ENCODE results near the gene RGS2. TPM values are rescaled to one million over a fixed set of nuclear protein-coding genes. Genes with fewer than 3 reads are reported as not detected.

The RGS2 gene
- total and polyA plus RNA-seq, 9 of the 15 experiments (the other 6 are each of a cell fraction or from before 2014, with no cell fraction given): 2.5 to 5.4 (median 3.8) TPM

DNA sequence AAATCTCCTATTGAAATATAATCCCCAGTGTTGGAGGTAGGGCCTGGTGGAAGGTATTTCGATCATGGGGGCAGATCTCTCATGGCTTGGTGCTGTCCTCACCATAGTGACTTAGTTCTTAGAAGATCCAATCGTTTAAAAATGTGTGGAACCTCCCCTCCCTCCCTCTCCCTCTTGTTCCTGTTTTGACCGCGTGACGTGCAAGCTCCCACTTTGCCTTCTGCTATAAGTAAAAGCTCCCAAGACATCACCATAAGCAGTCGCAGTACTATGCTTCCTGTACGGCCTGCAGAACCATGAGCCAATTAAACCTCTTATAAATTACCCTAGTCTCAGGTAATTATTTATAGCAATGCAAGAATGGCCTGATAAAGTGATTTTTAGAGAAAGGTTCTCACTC lies 10.9 kb upstream of the RGS2 start:
- WGBS (ENCODE audit: insufficient coverage, low coverage, missing lambda C conversion rate): 1% methylated on average over 7 of the region's 7 CpGs
- Histone ChIP-seq H2AFZ (ENCODE audit: low read depth, low read length) (peak overlapping the region; percentile 16; the same call in 1 of the 2 replicates), H3K9ac (ENCODE audit: insufficient read depth in 1 of 2, low read depth in 2 of 2, low read length in 2 of 2) (no peak overlapping the region), H3K4me1 (replicated peaks in 1 of 2; ENCODE audit: control insufficient read depth in 2 of 2, insufficient read depth in 2 of 2, low read length in 2 of 2) (no peaks in the 10 kb centered on the region), H3K9me3 (replicated peaks; ENCODE audit: control insufficient read depth, insufficient read depth, low read depth, low read length) (no peaks in the 10 kb centered on the region), H3K36me3 (ENCODE audit: control insufficient read depth, insufficient read depth, low read length) (no peaks in the 10 kb centered on the region), H3K27me3 (ENCODE audit: control insufficient read depth in 2 of 2, insufficient read depth in 2 of 2, low read length in 2 of 2) (no peaks in the 10 kb centered on the region), H3K4me3 (no peak overlapping the region), H3K9me1 (ENCODE audit: control insufficient read depth, insufficient read depth, low read length) (no peaks in the 10 kb centered on the region), H3K4me2 (ENCODE audit: insufficient read depth, low read length) (no peak overlapping the region), H4K20me1 (replicated peaks; ENCODE audit: control insufficient read depth, insufficient read depth, low read length) (no peaks in the 10 kb centered on the region), H3K27ac (ENCODE audit: extremely low read depth, low read depth, low read length) (no peak overlapping the region), H3K79me2 (ENCODE audit: control insufficient read depth, insufficient read depth, low read length) (no peaks in the 10 kb centered on the region)
- ChIA-PET POLR2A (interaction anchor here (0.5 to 1.5 kb wide), 3 partner anchors 9 to 325 kb away, joined by 3 to 7 read pairs (median 3); no protein-coding TSS in a partner anchor), CTCF (ENCODE audit: low intra/inter-chr PET ratio) (no interaction called here)
- TF ChIP-seq, protein P1, sequence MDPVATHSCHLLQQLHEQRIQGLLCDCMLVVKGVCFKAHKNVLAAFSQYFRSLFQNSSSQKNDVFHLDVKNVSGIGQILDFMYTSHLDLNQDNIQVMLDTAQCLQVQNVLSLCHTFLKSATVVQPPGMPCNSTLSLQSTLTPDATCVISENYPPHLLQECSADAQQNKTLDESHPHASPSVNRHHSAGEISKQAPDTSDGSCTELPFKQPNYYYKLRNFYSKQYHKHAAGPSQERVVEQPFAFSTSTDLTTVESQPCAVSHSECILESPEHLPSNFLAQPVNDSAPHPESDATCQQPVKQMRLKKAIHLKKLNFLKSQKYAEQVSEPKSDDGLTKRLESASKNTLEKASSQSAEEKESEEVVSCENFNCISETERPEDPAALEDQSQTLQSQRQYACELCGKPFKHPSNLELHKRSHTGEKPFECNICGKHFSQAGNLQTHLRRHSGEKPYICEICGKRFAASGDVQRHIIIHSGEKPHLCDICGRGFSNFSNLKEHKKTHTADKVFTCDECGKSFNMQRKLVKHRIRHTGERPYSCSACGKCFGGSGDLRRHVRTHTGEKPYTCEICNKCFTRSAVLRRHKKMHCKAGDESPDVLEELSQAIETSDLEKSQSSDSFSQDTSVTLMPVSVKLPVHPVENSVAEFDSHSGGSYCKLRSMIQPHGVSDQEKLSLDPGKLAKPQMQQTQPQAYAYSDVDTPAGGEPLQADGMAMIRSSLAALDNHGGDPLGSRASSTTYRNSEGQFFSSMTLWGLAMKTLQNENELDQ (CRISPR knock-in tag; IDR thresholded peaks at IDR 0.05; ENCODE audit: borderline replicate concordance): no peak
- TF ChIP-seq ZNF444 (CRISPR knock-in tag; IDR thresholded peaks at IDR 0.05) (peak; percentile 65; the same call in 1 of the 2 replicates), ZNF24 (IDR thresholded peaks at IDR 0.05) (no peak), ATF1 (CRISPR knock-in tag; IDR thresholded peaks at IDR 0.05) (no peak), ATF1 (tag; IDR thresholded peaks at IDR 0.05) (0 out of 2 replicates have a peak, but pooled peaks have one; percentile 17)
- no peak for DNase-seq (ENCODE audit: extremely low read depth in 1 of 4, low spot score in 3 of 4)
- intact Hi-C loops (cut with micrococcal nuclease): no loop called here
- in situ Hi-C loops (cut with MboI): no loop called here
- BruUV-seq (replicated peaks): no TSS peak
- no peak for FAIRE-seq
- ATAC-seq: peak; percentile 37; the same call in 1 of the 3 replicates
